HEK293 (cell line): ENCODE results near the gene NOLC1.

Experiments
- CTCF ChIA-PET: fragments of 350-600 bp; formaldehyde crosslinking; extraction: SDS; loops from one replicate; lab custom pipeline; 2021; ENCODE audit warnings: antibody characterized with exemption; lab: Yijun Ruan, JAX
- POLR2A ChIA-PET: fragments of 300-600 bp; formaldehyde crosslinking; extraction: SDS; loops from one replicate; lab custom pipeline; 2020; ENCODE audit warnings: antibody characterized with exemption, inconsistent platforms; lab: Yijun Ruan, JAX
- H3K27ac ChIP-seq: fragments of 200-500 bp; sonication (Bioruptor generic); 2 replicates; pipeline ENCODE4 v1.5.1; 2014; ENCODE audit warnings: low read depth, low read length, control low read depth, inconsistent platforms; ENCODE audit errors: extremely low read depth
- H3K36me3 ChIP-seq, 2 experiments: fragments of 200-500 bp in 1 of 2; sonication (Bioruptor generic) in 1 of 2; 1 replicate in 1 of 2; 2 replicates in 1 of 2; pipeline ENCODE4 v1.5.1; 2014 to 2017; ENCODE audit warnings: inconsistent platforms in 2 of 2, low read length in 2 of 2; ENCODE audit not compliant: control insufficient read depth in 2 of 2, insufficient read depth in 1 of 2
- H3K4me1 ChIP-seq: fragments of 200-500 bp; sonication (Bioruptor generic); 2 replicates; pipeline ENCODE4 v1.5.1; 2014; ENCODE audit warnings: mild to moderate bottlenecking, low read length, inconsistent platforms; ENCODE audit not compliant: control insufficient read depth, insufficient read depth
- H3K4me3 ChIP-seq: 2 replicates; pipeline ENCODE4 v1.5.1; 2011; ENCODE audit warnings: low read depth, mild to moderate bottlenecking, control low read depth, low read length, moderate library complexity
- H3K9me3 ChIP-seq: fragments of 200-500 bp; sonication (Bioruptor generic); 2 replicates; pipeline ENCODE4 v1.5.1; 2014; ENCODE audit warnings: low read depth, low read length, inconsistent platforms; ENCODE audit not compliant: control insufficient read depth, insufficient read depth
- KLF1 ChIP-seq: fragments of 450-650 bp; formaldehyde crosslinking; IDR thresholded peaks from 2 replicates; pipeline ENCODE4 v1.5.1; 2016; ENCODE audit warnings: missing biosample characterization, missing genetic modification characterization
- KLF10 ChIP-seq: fragments of 450-650 bp; IDR thresholded peaks from 2 replicates; pipeline ENCODE4 v1.5.1; 2018; ENCODE audit warnings: missing biosample characterization, mild to moderate bottlenecking, missing genetic modification characterization
- MEIS1 ChIP-seq: sonication (generic); formaldehyde crosslinking; IDR thresholded peaks from 2 replicates; pipeline ENCODE4 v1.8.1; 2022; ENCODE audit warnings: missing genetic modification reagents, mild to moderate bottlenecking, borderline replicate concordance
- MYNN ChIP-seq: fragments of 450-650 bp; formaldehyde crosslinking; IDR thresholded peaks from 2 replicates; pipeline ENCODE4 v1.5.1; 2016; ENCODE audit warnings: missing biosample characterization, missing genetic modification characterization, borderline replicate concordance
- RBAK ChIP-seq: fragments of 450-650 bp; formaldehyde crosslinking; IDR thresholded peaks from 2 replicates; pipeline ENCODE4 v1.5.1; 2016; ENCODE audit warnings: missing biosample characterization, missing genetic modification characterization
- SP7 ChIP-seq: fragments of 450-650 bp; formaldehyde crosslinking; IDR thresholded peaks from 2 replicates; pipeline ENCODE4 v1.5.1; 2016; ENCODE audit warnings: missing biosample characterization, missing genetic modification characterization
- ZBTB21 ChIP-seq: fragments of 450-650 bp; formaldehyde crosslinking; IDR thresholded peaks from 2 replicates; pipeline ENCODE4 v1.5.1; 2017; ENCODE audit warnings: missing biosample characterization, missing genetic modification characterization
- ZEB2 ChIP-seq: fragments of 450-650 bp; formaldehyde crosslinking; IDR thresholded peaks from 2 replicates; pipeline ENCODE4 v1.5.1; 2016; ENCODE audit warnings: missing biosample characterization, missing genetic modification characterization
- ZNF132 ChIP-seq: fragments of 450-650 bp; formaldehyde crosslinking; IDR thresholded peaks from 2 replicates; pipeline ENCODE4 v1.5.1; 2017; ENCODE audit warnings: missing biosample characterization, missing genetic modification characterization, borderline replicate concordance
- ZNF155 ChIP-seq: fragments of 450-650 bp; formaldehyde crosslinking; IDR thresholded peaks from 2 replicates; pipeline ENCODE4 v1.5.1; 2016; ENCODE audit warnings: missing biosample characterization, missing genetic modification characterization
- ZNF157 ChIP-seq: fragments of 450-650 bp; formaldehyde crosslinking; IDR thresholded peaks from 2 replicates; pipeline ENCODE4 v1.5.1; 2016; ENCODE audit warnings: missing biosample characterization, missing genetic modification characterization
- ZNF16 ChIP-seq: fragments of 450-650 bp; formaldehyde crosslinking; IDR thresholded peaks from 2 replicates; pipeline ENCODE4 v1.5.1; 2016; ENCODE audit warnings: low read depth, missing biosample characterization, missing genetic modification characterization
- ZNF202 ChIP-seq: fragments of 450-650 bp; formaldehyde crosslinking; IDR thresholded peaks from 2 replicates; pipeline ENCODE4 v1.5.1; 2016; ENCODE audit warnings: missing biosample characterization, missing genetic modification characterization, borderline replicate concordance
- ZNF248 ChIP-seq: fragments of 450-650 bp; formaldehyde crosslinking; IDR thresholded peaks from 2 replicates; pipeline ENCODE4 v1.5.1; 2017; ENCODE audit warnings: missing biosample characterization, missing genetic modification characterization
- ZNF335 ChIP-seq: fragments of 450-650 bp; formaldehyde crosslinking; conservative IDR thresholded peaks from 2 replicates; pipeline ENCODE4 v1.5.1; 2016; ENCODE audit warnings: missing biosample characterization, missing genetic modification characterization
- ZNF416 ChIP-seq: fragments of 450-650 bp; formaldehyde crosslinking; IDR thresholded peaks from 2 replicates; pipeline ENCODE4 v1.5.1; 2016; ENCODE audit warnings: missing biosample characterization, missing genetic modification characterization
- ZNF624 ChIP-seq: fragments of 450-650 bp; formaldehyde crosslinking; IDR thresholded peaks from 2 replicates; pipeline ENCODE4 v1.5.1; 2017; ENCODE audit warnings: missing biosample characterization, missing genetic modification characterization
- ZNF701 ChIP-seq: fragments of 450-650 bp; formaldehyde crosslinking; IDR thresholded peaks from 2 replicates; pipeline ENCODE4 v1.5.1; 2016; ENCODE audit warnings: missing biosample characterization, missing genetic modification characterization
- ZNF76 ChIP-seq: fragments of 450-650 bp; formaldehyde crosslinking; IDR thresholded peaks from 2 replicates; pipeline ENCODE4; 2016; ENCODE audit warnings: low read depth, missing biosample characterization, missing genetic modification characterization, borderline replicate concordance
- ZNF777 ChIP-seq: fragments of 450-650 bp; formaldehyde crosslinking; IDR thresholded peaks from 2 replicates; pipeline ENCODE4 v1.5.1; 2017; ENCODE audit warnings: missing biosample characterization, missing genetic modification characterization, borderline replicate concordance
- ZNF843 ChIP-seq: fragments of 450-650 bp; formaldehyde crosslinking; IDR thresholded peaks from 2 replicates; pipeline ENCODE4 v1.5.1; 2016; ENCODE audit warnings: missing biosample characterization, missing genetic modification characterization
- TF ChIP-seq, protein P1 (sequence below): fragments of 450-650 bp; formaldehyde crosslinking; IDR thresholded peaks from 2 replicates; pipeline ENCODE4 v1.5.1; 2016; ENCODE audit warnings: missing biosample characterization, missing genetic modification characterization
- TF ChIP-seq, protein P2 (sequence below): fragments of 450-650 bp; formaldehyde crosslinking; IDR thresholded peaks from 2 replicates; pipeline ENCODE4 v1.5.1; 2016; ENCODE audit warnings: missing biosample characterization, missing genetic modification characterization
- TF ChIP-seq, protein P3 (sequence below): fragments of 450-650 bp; formaldehyde crosslinking; IDR thresholded peaks from 2 replicates; pipeline ENCODE4 v1.5.1; 2016; ENCODE audit warnings: missing biosample characterization, missing genetic modification characterization, borderline replicate concordance
- TF ChIP-seq, protein P4 (sequence below): fragments of 450-650 bp; formaldehyde crosslinking; IDR thresholded peaks from 2 replicates; pipeline ENCODE4 v1.5.1; 2017; ENCODE audit warnings: missing biosample characterization, missing genetic modification characterization
- TF ChIP-seq, protein P5 (sequence below): fragments of 450-650 bp; formaldehyde crosslinking; IDR thresholded peaks from 2 replicates; pipeline ENCODE4 v1.5.1; 2016; ENCODE audit warnings: missing biosample characterization, missing genetic modification characterization, borderline replicate concordance
- TF ChIP-seq, protein P6 (sequence below): fragments of 450-650 bp; formaldehyde crosslinking; optimal IDR thresholded peaks from 2 replicates; pipeline ENCODE3; 2016; ENCODE audit warnings: missing biosample characterization, mild to moderate bottlenecking, missing genetic modification characterization

NOLC1 gene

DNA sequence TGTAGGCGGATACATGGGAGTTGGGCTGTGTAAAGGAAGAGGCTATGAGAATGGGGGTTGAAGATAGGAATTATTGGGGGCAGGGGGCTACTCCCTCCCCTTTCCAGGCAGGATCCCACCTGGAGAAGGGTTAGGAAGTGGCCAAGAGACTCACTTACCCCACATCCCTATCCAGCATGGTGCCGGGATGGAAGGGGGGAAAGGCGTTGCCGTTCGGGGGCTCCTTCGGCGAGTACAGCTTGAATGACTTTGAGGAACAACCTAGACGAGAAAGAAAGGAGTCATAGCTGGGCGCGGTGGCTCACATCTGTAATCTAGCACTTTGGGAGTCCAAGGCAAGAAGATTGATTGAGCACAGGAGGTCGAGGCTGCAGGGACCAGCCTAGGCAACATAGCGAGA lies 40.9 kb upstream of the NOLC1 start:
- POLR2A ChIA-PET, result interaction anchor here (1.6 kb wide), 1 partner anchor 9 kb away, joined by 7 read pairs; no protein-coding TSS in a partner anchor

DNA sequence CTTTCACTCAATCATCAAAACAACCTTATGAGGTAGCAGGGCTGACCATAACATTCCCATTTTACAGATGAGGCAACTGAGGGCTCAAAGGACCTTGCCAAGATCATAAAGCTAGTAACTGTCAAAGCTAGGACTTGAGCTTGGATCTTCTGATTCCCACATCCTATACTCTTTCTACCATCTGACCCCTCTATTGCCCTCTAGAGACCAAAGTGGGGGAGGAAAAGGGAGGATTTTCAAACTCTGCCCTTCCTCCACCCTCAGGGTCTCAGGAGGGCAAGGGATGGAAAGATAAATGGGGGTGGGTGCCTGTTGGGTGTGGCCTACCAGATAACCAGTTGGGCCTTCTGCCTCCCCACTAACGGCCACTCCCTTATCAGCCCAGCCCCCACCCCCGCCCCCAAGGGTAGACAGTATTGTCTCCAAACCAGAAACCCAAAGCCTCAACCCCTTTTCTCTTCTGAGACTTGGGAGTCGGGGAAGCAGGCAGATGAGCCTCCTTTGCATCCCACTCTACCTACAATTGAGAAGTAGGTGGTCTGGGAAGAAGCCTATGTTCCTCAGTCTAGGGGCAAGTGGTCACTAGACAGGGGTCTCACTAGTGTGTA lies 39.9 kb upstream of the NOLC1 start:
- H3K9me3 ChIP-seq, result no peaks in the 10 kb centered on the region
- POLR2A ChIA-PET, result interaction anchor here (0.5 to 1.6 kb wide), 4 partner anchors 10 to 330 kb away, joined by 3 to 7 read pairs (median 4); no protein-coding TSS in a partner anchor
- CTCF ChIA-PET, result interaction anchor here (0.6 to 1.5 kb wide), 6 partner anchors 16 to 277 kb away, joined by 3 to 4 read pairs (median 3); no protein-coding TSS in a partner anchor
- no peak overlapping the region for H3K27ac ChIP-seq
- peaks cover 19 to 44% of the 10 kb centered on the region in 2 experiments for H3K36me3 ChIP-seq
- no peak overlapping the region for H3K4me3 ChIP-seq
- H3K4me1 ChIP-seq, result peaks cover 27% of the 10 kb centered on the region
- TF ChIP-seq KLF1 (peak; percentile 65), ZNF157 (tag by site-specific recombination) (no peak), ZNF624 (tag by site-specific recombination) (no peak), SP7 (0 out of 2 replicates have a peak, but pooled peaks have one; percentile 16), ZNF335 (no peak), ZNF76 (tag by site-specific recombination) (no peak)
- TF ChIP-seq, protein P1, sequence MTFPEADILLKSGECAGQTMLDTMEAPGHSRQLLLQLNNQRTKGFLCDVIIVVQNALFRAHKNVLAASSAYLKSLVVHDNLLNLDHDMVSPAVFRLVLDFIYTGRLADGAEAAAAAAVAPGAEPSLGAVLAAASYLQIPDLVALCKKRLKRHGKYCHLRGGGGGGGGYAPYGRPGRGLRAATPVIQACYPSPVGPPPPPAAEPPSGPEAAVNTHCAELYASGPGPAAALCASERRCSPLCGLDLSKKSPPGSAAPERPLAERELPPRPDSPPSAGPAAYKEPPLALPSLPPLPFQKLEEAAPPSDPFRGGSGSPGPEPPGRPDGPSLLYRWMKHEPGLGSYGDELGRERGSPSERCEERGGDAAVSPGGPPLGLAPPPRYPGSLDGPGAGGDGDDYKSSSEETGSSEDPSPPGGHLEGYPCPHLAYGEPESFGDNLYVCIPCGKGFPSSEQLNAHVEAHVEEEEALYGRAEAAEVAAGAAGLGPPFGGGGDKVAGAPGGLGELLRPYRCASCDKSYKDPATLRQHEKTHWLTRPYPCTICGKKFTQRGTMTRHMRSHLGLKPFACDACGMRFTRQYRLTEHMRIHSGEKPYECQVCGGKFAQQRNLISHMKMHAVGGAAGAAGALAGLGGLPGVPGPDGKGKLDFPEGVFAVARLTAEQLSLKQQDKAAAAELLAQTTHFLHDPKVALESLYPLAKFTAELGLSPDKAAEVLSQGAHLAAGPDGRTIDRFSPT (tag by site-specific recombination), result no peak
- TF ChIP-seq, protein P2, sequence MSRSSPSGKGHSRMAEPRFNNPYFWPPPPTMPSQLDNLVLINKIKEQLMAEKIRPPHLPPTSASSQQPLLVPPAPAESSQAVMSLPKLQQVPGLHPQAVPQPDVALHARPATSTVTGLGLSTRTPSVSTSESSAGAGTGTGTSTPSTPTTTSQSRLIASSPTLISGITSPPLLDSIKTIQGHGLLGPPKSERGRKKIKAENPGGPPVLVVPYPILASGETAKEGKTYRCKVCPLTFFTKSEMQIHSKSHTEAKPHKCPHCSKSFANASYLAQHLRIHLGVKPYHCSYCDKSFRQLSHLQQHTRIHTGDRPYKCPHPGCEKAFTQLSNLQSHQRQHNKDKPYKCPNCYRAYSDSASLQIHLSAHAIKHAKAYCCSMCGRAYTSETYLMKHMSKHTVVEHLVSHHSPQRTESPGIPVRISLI (tag by site-specific recombination), result no peak

More for the DNA sequence above, 40.9 kb upstream of the NOLC1 start:
- H3K9me3 ChIP-seq, result no peaks in the 10 kb centered on the region
- TF ChIP-seq MYNN (tag by site-specific recombination) (no peak), ZNF132 (tag by site-specific recombination) (no peak), KLF10 (no peak), ZBTB21 (tag by site-specific recombination) (no peak), ZNF16 (tag by site-specific recombination) (no peak), ZNF777 (tag by site-specific recombination) (no peak), ZNF155 (tag by site-specific recombination) (no peak), ZNF202 (no peak), RBAK (tag by site-specific recombination) (no peak), ZEB2 (tag by site-specific recombination) (no peak), ZNF416 (no peak), ZNF843 (tag by site-specific recombination) (no peak), ZNF701 (tag by site-specific recombination) (no peak), MEIS1 (CRISPR knock-in tag) (no peak), ZNF248 (tag by site-specific recombination) (no peak)
- TF ChIP-seq, protein P3, sequence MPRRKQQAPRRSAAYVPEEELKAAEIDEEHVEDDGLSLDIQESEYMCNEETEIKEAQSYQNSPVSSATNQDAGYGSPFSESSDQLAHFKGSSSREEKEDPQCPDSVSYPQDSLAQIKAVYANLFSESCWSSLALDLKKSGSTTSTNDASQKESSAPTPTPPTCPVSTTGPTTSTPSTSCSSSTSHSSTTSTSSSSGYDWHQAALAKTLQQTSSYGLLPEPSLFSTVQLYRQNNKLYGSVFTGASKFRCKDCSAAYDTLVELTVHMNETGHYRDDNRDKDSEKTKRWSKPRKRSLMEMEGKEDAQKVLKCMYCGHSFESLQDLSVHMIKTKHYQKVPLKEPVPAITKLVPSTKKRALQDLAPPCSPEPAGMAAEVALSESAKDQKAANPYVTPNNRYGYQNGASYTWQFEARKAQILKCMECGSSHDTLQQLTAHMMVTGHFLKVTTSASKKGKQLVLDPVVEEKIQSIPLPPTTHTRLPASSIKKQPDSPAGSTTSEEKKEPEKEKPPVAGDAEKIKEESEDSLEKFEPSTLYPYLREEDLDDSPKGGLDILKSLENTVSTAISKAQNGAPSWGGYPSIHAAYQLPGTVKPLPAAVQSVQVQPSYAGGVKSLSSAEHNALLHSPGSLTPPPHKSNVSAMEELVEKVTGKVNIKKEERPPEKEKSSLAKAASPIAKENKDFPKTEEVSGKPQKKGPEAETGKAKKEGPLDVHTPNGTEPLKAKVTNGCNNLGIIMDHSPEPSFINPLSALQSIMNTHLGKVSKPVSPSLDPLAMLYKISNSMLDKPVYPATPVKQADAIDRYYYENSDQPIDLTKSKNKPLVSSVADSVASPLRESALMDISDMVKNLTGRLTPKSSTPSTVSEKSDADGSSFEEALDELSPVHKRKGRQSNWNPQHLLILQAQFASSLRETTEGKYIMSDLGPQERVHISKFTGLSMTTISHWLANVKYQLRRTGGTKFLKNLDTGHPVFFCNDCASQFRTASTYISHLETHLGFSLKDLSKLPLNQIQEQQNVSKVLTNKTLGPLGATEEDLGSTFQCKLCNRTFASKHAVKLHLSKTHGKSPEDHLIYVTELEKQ, result no peak
- TF ChIP-seq, protein P4, sequence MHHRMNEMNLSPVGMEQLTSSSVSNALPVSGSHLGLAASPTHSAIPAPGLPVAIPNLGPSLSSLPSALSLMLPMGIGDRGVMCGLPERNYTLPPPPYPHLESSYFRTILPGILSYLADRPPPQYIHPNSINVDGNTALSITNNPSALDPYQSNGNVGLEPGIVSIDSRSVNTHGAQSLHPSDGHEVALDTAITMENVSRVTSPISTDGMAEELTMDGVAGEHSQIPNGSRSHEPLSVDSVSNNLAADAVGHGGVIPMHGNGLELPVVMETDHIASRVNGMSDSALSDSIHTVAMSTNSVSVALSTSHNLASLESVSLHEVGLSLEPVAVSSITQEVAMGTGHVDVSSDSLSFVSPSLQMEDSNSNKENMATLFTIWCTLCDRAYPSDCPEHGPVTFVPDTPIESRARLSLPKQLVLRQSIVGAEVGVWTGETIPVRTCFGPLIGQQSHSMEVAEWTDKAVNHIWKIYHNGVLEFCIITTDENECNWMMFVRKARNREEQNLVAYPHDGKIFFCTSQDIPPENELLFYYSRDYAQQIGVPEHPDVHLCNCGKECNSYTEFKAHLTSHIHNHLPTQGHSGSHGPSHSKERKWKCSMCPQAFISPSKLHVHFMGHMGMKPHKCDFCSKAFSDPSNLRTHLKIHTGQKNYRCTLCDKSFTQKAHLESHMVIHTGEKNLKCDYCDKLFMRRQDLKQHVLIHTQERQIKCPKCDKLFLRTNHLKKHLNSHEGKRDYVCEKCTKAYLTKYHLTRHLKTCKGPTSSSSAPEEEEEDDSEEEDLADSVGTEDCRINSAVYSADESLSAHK (tag by site-specific recombination), result no peak
- TF ChIP-seq, protein P5, sequence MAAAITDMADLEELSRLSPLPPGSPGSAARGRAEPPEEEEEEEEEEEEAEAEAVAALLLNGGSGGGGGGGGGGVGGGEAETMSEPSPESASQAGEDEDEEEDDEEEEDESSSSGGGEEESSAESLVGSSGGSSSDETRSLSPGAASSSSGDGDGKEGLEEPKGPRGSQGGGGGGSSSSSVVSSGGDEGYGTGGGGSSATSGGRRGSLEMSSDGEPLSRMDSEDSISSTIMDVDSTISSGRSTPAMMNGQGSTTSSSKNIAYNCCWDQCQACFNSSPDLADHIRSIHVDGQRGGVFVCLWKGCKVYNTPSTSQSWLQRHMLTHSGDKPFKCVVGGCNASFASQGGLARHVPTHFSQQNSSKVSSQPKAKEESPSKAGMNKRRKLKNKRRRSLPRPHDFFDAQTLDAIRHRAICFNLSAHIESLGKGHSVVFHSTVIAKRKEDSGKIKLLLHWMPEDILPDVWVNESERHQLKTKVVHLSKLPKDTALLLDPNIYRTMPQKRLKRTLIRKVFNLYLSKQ, result no peak
- TF ChIP-seq, protein P6, sequence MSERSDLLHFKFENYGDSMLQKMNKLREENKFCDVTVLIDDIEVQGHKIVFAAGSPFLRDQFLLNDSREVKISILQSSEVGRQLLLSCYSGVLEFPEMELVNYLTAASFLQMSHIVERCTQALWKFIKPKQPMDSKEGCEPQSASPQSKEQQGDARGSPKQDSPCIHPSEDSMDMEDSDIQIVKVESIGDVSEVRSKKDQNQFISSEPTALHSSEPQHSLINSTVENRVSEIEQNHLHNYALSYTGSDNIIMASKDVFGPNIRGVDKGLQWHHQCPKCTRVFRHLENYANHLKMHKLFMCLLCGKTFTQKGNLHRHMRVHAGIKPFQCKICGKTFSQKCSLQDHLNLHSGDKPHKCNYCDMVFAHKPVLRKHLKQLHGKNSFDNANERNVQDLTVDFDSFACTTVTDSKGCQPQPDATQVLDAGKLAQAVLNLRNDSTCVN (tag by site-specific recombination), result no peak
- TF ChIP-seq, all 188 proteins: peak for 0
- H3K36me3 ChIP-seq, result peaks cover 20 to 51% of the 10 kb centered on the region in 2 experiments
- H3K4me3 ChIP-seq, result no peak overlapping the region
- H3K4me1 ChIP-seq, result peaks cover 18% of the 10 kb centered on the region
- no peak overlapping the region for H3K27ac ChIP-seq
- CTCF ChIA-PET, result interaction anchor here (1.2 to 2.6 kb wide), 5 partner anchors 10 to 276 kb away, joined by 3 to 7 read pairs (median 4); no protein-coding TSS in a partner anchor
